ENCODE results near the gene CEP85. TPM values are rescaled to one million over a fixed set of nuclear protein-coding genes. Genes with fewer than 3 reads are reported as not detected.

Gene CEP85
- total RNA-seq, 1 experiment from 2014 or later = 51.8 TPM

DNA sequence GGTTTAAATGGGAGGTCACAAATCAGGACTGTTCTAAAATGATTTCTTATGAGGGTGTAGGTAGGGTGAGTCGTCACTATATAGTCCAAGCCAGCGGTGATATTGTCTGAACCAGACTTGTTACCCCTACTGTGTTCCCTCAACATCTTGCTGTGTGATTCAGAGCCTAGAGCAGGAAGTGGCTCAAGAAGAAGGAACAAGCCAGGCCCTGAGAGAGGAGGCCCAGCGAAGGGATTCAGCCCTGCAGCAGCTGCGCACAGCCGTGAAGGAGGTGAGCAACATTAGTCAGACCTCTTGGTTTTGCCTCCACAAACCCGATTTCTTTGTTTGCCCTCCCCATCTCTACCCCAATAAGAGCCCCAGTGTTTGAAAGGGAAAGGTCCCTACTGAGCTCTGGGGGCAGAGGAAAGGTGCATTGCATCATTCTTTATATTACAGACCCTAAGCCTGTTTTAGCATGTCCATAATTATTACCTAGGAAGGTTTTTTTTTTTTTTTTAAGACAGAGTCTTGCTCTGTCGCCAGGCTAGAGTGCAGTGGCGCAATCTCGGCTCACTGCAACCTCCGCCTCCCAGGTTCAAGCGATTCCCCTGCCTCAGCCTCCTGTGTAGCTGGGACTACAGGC is 40.9 kb downstream of the CEP85 start:
- no peaks in the 10 kb centered on the region for H3K9me3 ChIP-seq (ENCODE audit: control insufficient read depth, insufficient read depth, low read depth, low read length)
- no peak overlapping the region for H3K4me3 ChIP-seq (ENCODE audit: low read depth in 2 of 2, low read length in 2 of 2)
- H3K27me3 ChIP-seq (ENCODE audit: control insufficient read depth, insufficient read depth, low read length) = no peaks in the 10 kb centered on the region
- CTCF ChIA-PET = interaction anchor here (0.7 kb wide), 2 partner anchors 22 to 43 kb away, joined by 3 to 5 read pairs; no protein-coding TSS in a partner anchor
- no TSS peak for BruUV-seq (replicated peaks)
- TF ChIP-seq SIN3A (IDR thresholded peaks at IDR 0.05; ENCODE audit: borderline replicate concordance, insufficient read depth, low read depth, low read length) (no peak), TCF7L2 (IDR thresholded peaks at IDR 0.05; ENCODE audit: low read depth, low read length) (no peak), POLR2AphosphoS5 (IDR thresholded peaks at IDR 0.05; ENCODE audit: low read depth, low read length) (no peak)
- TF ChIP-seq, protein P1, sequence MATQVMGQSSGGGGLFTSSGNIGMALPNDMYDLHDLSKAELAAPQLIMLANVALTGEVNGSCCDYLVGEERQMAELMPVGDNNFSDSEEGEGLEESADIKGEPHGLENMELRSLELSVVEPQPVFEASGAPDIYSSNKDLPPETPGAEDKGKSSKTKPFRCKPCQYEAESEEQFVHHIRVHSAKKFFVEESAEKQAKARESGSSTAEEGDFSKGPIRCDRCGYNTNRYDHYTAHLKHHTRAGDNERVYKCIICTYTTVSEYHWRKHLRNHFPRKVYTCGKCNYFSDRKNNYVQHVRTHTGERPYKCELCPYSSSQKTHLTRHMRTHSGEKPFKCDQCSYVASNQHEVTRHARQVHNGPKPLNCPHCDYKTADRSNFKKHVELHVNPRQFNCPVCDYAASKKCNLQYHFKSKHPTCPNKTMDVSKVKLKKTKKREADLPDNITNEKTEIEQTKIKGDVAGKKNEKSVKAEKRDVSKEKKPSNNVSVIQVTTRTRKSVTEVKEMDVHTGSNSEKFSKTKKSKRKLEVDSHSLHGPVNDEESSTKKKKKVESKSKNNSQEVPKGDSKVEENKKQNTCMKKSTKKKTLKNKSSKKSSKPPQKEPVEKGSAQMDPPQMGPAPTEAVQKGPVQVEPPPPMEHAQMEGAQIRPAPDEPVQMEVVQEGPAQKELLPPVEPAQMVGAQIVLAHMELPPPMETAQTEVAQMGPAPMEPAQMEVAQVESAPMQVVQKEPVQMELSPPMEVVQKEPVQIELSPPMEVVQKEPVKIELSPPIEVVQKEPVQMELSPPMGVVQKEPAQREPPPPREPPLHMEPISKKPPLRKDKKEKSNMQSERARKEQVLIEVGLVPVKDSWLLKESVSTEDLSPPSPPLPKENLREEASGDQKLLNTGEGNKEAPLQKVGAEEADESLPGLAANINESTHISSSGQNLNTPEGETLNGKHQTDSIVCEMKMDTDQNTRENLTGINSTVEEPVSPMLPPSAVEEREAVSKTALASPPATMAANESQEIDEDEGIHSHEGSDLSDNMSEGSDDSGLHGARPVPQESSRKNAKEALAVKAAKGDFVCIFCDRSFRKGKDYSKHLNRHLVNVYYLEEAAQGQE (IDR thresholded peaks at IDR 0.05; ENCODE audit: insufficient read depth in 1 of 2, low read depth in 2 of 2, low read length in 1 of 2) = no peak
- TF ChIP-seq, protein P2, sequence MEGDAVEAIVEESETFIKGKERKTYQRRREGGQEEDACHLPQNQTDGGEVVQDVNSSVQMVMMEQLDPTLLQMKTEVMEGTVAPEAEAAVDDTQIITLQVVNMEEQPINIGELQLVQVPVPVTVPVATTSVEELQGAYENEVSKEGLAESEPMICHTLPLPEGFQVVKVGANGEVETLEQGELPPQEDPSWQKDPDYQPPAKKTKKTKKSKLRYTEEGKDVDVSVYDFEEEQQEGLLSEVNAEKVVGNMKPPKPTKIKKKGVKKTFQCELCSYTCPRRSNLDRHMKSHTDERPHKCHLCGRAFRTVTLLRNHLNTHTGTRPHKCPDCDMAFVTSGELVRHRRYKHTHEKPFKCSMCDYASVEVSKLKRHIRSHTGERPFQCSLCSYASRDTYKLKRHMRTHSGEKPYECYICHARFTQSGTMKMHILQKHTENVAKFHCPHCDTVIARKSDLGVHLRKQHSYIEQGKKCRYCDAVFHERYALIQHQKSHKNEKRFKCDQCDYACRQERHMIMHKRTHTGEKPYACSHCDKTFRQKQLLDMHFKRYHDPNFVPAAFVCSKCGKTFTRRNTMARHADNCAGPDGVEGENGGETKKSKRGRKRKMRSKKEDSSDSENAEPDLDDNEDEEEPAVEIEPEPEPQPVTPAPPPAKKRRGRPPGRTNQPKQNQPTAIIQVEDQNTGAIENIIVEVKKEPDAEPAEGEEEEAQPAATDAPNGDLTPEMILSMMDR (IDR thresholded peaks at IDR 0.05) = no peak
- ATAC-seq (no peak), DNase-seq (ENCODE audit: low read depth, low spot score) (no peak)
- intact Hi-C loops (cut with micrococcal nuclease; ENCODE audit: unreplicated experiment) (no loop called here), in situ Hi-C loops (cut with HindIII; ENCODE audit: low pct_unique_long_range_greater_than_20kb, low sequenced_read_pairs) (no loop called here)
- H3K4me1 ChIP-seq (ENCODE audit: control insufficient read depth, insufficient read depth, low read length) = peaks cover 41% of the 10 kb centered on the region
- no peak overlapping the region; the same call in 1 of the 2 replicates for H3K27ac ChIP-seq (ENCODE audit: low read length)
- POLR2A ChIA-PET = no interaction called here
- peaks cover 19% of the 10 kb centered on the region for H3K36me3 ChIP-seq (ENCODE audit: control insufficient read depth, insufficient read depth, low read length)

DNA sequence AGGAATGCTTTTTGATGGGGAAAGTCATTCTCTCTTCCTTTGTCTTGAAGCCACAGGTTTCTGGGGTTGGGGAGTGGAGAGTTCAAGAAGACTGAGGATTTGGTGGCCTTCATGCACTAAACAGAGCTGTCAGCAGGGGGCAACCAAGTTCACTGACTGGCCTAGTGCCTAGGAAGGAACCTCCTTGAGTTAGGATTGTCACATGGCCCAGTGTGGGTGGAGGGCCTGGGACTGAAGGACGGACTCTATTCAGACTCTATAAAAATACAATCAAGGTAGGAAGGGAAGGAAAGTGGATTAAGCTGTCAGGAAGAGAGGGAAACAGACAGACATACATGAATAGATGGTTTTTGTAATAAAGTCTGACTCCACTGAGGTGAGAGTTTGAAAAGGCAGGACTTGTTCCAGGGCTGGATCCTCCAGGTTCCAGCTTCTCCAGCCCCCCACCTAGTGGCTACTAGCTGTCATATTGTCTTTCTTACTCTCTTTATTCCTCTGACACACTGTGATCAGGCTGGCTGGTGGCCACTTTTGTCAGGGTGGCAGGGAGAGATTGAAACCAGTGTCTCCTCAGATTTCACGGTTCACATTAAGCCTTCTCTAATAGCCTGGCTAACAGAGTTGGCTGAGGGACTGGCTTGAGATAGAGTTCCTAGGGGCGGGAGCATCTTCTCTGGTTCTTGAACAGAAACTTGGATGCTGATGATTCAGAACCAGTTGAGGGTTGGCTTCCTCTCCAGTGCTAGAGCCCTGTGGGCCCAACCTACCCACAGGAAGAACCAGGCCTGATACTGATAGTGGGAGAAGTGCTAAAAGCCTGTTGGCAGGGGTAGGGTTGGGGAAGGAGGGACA is 41.8 kb downstream of the CEP85 start:
- POLR2A ChIA-PET = no interaction called here
- H3K9me3 ChIP-seq (ENCODE audit: control insufficient read depth, insufficient read depth, low read depth, low read length) = no peaks in the 10 kb centered on the region
- H3K27ac ChIP-seq (ENCODE audit: low read length) = peak overlapping the region; percentile 69
- H3K36me3 ChIP-seq (ENCODE audit: control insufficient read depth, insufficient read depth, low read length) = peaks cover 16% of the 10 kb centered on the region
- in situ Hi-C loops (cut with HindIII; ENCODE audit: low pct_unique_long_range_greater_than_20kb, low sequenced_read_pairs) = no loop called here
- H3K27me3 ChIP-seq (ENCODE audit: control insufficient read depth, insufficient read depth, low read length) = no peaks in the 10 kb centered on the region
- TF ChIP-seq, protein P2 (IDR thresholded peaks at IDR 0.05) = peak; percentile 89
- TF ChIP-seq, protein P1 (IDR thresholded peaks at IDR 0.05; ENCODE audit: insufficient read depth in 1 of 2, low read depth in 2 of 2, low read length in 1 of 2) = no peak
- ATAC-seq = peak; percentile 26
- peaks cover 41% of the 10 kb centered on the region for H3K4me1 ChIP-seq (ENCODE audit: control insufficient read depth, insufficient read depth, low read length)
- CTCF ChIA-PET = interaction anchor here (0.7 kb wide), 3 partner anchors 9 to 142 kb away, joined by 3 read pairs; no protein-coding TSS in a partner anchor
- BruUV-seq (replicated peaks) = no TSS peak
- peak; percentile 87 for DNase-seq (ENCODE audit: low read depth, low spot score)
- H3K4me3 ChIP-seq (ENCODE audit: low read depth in 2 of 2, low read length in 2 of 2) = no peak overlapping the region
- intact Hi-C loops (cut with micrococcal nuclease; ENCODE audit: unreplicated experiment) = no loop called here

Data from Panc1 (cell line).